Activated CD8-positive, alpha-beta memory T cell treated with anti-CD3 and anti-CD28 coated beads for 24 hours (primary cell): ENCODE data around the gene TLR1.
"Not testable (repeated sequence)": the region's sequence is repeated elsewhere in the genome, so short reads cannot be mapped to it uniquely, and the experiment has no call there.

ENCODE experiments used
- DNase-seq: peaks from one replicate; pipeline ENCODE4 v3.0.0-alpha.2; 2020

The TLR1 gene, protein sequence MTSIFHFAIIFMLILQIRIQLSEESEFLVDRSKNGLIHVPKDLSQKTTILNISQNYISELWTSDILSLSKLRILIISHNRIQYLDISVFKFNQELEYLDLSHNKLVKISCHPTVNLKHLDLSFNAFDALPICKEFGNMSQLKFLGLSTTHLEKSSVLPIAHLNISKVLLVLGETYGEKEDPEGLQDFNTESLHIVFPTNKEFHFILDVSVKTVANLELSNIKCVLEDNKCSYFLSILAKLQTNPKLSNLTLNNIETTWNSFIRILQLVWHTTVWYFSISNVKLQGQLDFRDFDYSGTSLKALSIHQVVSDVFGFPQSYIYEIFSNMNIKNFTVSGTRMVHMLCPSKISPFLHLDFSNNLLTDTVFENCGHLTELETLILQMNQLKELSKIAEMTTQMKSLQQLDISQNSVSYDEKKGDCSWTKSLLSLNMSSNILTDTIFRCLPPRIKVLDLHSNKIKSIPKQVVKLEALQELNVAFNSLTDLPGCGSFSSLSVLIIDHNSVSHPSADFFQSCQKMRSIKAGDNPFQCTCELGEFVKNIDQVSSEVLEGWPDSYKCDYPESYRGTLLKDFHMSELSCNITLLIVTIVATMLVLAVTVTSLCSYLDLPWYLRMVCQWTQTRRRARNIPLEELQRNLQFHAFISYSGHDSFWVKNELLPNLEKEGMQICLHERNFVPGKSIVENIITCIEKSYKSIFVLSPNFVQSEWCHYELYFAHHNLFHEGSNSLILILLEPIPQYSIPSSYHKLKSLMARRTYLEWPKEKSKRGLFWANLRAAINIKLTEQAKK

GRCh38 chr4:38804654-38805295 is at the start of gene TLR1:
TSS of gene TLR1 (minus strand) at chr4:38804791. CDS start at chr4:38798831, 5,960 bp downstream.
- no peak for DNase-seq

- no peak for DNase-seq
These were observed 41.4 kb upstream of the TLR1 start for GRCh38 chr4:38846015-38846414.

DNA sequence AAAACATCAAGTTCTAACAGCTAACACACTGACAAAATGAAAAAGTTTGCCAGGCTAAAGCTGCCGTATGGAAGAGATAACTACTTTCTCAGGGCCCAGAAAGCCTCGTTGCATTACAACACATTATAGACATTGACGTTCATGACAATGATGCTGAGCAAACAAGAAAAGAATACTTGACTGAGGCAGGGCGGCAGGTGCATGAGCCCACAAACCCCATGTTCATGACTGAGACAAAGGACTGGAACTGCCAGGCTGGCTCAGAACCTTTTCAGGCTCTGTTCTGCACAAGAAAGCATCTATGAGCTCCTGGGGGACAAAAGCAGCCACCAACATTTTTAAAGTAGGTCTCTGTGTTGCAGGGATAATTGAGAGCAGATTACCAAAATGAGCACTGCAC is 38.4 kb upstream of the TLR1 start:
- DNase-seq: no peak

DNA sequence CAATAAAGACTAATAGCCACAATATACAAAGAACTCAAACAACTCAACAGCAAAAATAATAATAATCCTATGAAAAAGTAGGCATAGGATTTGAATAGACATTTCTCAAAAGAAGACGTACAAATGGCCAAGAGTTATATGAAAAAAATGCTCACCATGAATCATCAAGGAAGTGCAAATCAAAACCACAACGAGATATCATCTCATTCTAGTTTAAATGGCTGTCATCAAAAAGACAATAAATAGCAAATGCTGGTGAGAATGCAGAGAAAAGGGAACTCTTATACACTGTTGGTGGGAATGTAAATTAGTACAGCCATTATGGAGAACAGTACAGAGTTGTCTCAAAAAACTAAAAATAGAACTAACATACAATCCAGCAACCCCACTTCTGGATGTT is 33.3 kb upstream of the TLR1 start:
- DNase-seq: no peak

DNA sequence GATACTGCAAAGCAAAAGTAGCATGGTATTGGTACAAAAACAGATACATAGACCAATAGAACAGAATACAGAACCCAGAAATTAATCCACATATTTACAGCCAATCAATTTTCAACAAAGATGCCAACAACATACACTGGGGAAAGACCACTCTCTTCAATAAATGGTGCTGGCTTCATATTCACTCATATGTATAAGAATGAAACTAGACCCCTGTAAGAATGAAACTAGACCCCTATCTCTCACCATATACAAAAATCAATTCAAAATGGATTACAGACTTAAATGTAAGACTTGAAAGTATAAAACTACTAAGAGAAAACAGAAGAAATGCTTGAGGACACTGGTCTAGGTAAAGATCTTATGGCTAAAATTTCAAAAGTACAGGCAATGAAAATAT is 32.7 kb upstream of the TLR1 start:
- DNase-seq: no peak

DNA sequence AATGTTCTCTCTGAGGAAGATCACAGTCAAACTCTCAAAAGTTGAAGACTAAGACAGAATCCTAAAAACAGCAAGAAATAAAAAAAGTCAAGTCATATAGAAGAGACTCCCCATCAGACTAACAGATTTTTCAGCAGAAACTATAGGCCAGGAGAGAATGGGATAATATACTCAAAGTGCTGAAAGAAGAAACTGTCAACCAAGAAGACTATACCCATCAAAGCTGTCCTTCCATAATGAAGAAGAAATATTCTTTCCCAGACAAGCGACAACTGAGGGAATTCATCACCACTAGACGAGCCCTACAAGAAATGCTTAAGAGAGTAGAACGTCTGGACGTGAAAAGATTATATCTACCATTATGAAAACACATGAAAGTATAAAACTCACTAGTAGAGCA is 30.0 kb upstream of the TLR1 start:
- no peak for DNase-seq

DNA sequence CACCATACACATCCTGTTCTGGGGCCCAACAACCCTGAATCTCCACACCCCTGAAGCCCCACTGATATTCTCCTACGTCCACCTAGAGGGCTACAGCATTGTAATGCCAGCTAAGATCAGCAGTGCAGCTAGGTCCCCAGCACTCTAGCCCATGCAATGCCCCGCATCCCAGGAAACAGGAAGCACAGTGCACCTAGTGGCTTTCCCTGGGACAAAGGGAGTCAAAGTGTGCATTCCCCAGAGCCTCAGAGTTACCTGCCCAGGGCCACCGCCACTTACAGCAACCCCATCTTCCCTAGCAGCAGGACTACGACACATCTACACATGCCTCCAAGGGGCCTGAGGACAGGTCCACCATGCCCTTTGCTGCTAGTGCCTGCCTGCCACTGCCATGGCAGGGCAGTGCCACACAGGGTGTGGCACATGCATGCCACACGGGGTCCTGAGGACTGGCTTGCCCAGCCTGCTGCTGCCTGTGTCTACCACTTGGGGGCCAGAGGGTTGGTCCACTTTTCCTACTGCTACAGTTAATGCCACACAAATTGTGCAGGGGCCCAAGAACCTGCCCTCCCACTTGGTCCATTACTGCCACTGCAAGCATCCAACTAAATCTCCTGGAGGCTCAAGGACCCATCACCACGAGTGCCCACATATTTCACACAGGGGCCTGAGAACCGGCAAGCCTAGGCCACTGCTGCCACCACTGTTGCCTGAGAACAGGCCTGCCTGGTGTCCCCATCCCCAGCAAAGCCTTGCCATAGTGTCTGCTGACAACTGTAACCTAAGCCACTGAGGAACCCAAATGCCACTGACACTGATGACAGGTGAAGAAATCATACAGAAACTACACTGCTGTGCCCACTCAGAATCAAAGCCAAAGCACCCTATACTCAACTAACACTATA is 28.3 kb upstream of the TLR1 start:
- DNase-seq: no peak

DNA sequence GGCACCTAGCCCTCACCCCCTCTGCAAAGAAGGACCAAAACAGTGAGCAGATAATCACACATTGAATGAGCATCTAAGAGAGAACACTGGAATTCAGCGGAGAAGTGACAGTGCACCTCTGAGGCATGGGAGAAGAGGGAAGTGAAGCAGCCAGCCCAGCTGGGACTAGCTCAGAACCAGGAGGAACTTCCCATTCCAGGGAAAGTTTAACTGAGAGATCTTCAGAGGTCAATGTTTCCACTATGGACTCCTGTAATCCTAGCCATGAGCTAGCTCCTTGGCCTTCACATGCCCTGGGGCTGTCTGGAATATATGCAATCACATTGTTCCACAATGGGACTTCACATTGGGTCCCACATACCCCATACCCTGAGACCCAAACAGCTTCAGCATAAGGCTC is 27.6 kb upstream of the TLR1 start:
- DNase-seq: no peak

- no peak for DNase-seq
These were observed 27.1 kb upstream of the TLR1 start for GRCh38 chr4:38831653-38832052.

DNA sequence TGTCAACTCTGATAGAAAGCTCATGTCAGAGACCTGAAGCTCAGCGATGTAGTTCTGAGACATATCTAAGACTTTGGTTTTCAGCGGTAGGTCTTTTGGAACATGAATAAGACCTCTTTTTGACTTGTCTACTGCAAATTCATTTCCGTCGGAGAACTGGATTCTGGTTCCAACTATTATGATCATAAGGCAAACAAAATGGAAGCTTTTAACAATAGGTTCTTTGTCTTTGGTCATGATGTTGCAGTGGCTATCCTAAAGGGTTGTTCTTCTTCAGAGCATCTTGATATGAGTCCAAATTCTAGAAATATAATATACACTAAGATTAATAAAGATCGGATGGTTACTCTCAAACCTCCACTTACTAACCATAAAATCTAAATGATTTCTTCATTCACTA is 24.6 kb upstream of the TLR1 start:
- no peak for DNase-seq

DNA sequence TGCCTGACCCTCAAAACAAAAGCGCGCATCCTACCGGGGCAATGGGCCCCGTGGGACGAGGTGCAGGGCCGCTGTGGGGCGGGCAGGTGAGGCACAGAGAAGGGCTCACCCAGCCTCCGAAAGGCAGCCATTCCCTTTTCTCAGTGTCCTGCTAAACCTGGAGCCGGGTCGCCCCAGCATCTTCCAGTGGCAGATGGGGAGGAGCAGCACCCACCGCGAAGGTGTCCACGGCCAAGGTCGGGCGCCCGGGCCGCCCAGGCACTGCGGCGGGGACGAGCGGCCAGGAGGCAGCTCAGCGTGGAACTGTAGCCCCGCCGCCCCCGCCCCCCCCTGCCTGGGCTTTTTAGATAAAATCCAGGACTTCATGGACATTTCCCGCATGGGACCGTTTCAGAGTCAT is 19.2 kb upstream of the TLR1 start:
- DNase-seq: no peak

DNA sequence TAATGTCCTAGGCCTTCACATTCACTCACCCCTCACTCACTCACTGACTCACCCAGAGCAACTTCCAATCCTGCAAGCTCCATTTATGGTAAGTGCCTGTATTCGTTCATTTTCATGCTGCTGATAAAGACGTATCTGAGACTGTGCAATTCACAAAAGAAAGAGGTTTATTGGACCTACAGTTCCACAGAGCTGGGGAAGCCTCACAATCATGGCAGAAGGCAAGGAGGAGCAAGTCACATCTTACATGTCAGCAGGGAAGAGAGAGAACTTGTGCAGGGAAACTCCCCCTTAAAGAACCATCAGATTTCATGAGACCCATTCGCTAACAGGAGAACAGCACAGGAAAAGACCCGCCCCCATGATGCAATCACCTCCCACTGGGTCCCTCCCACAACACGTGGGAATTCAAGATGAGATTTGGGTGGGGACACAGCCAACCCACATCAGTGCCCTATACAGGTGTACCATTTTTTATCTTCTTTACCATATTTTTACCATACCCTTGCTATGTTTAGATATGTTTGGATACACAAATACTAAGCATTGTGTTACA is 18.2 kb upstream of the TLR1 start:
- DNase-seq: no peak

- no peak for DNase-seq
These were observed 17.1 kb upstream of the TLR1 start for GRCh38 chr4:38821739-38822138.

DNA sequence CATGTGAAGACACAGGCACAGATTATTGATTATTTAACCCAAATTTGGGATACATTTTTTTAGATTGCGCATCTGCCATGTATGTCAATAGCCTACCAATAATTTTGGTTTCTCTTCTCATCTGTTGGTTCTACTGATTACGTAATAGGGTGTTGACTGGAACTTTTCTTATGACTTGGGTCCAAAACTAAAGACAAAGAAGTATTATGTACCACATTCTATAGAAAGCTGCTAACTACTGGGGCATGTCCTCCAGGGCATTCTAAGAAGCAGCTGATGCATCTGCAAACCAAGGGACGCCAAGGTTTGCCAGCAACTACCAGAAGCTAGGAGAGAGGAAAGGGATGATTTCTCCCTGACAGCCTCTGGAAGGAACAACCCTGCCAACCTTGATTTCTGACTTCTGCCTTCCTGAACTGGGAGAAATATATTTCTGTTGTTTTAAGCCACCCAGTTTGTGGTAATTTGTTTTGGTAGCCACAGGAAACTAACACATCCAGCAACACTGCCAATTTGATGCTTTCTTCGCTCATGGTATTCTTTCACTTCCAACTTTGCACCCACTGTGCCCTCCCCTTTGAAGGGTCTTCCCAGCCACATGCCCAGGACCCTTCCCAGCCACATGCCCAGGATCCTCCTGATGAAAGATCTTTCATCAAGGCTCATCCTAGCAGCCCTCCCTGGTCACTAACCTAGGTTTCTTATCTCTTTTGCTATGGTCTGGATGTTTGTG is 15.9 kb upstream of the TLR1 start:
- DNase-seq: no peak

- no peak for DNase-seq
These were observed 15.0 kb upstream of the TLR1 start for GRCh38 chr4:38819569-38819968.

DNA sequence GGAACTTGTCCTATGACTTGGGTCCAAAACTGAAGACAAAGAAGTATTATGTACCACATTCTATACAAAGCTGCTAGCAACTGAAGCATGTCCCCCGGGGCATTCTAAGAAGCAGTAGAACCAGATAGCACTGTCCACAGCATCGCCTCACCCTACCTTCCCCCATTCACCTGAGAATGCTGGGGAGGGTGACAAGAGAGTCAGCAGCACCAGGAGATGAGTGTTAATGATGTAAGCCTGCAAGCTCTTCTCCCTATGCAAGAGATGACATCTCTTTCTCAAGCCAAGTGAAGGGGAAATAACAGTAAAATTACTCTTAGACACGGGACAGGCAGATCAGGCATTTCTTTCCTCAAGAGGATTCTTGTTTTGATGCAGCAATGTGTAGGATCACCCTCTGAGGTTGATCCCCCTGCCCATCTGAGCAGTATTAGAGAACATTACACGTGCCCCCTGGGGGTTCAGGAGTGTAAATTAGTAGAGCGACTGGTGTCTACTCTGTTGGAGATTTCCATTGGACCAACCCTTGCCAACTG is 13.9 kb upstream of the TLR1 start:
- no peak for DNase-seq

DNA sequence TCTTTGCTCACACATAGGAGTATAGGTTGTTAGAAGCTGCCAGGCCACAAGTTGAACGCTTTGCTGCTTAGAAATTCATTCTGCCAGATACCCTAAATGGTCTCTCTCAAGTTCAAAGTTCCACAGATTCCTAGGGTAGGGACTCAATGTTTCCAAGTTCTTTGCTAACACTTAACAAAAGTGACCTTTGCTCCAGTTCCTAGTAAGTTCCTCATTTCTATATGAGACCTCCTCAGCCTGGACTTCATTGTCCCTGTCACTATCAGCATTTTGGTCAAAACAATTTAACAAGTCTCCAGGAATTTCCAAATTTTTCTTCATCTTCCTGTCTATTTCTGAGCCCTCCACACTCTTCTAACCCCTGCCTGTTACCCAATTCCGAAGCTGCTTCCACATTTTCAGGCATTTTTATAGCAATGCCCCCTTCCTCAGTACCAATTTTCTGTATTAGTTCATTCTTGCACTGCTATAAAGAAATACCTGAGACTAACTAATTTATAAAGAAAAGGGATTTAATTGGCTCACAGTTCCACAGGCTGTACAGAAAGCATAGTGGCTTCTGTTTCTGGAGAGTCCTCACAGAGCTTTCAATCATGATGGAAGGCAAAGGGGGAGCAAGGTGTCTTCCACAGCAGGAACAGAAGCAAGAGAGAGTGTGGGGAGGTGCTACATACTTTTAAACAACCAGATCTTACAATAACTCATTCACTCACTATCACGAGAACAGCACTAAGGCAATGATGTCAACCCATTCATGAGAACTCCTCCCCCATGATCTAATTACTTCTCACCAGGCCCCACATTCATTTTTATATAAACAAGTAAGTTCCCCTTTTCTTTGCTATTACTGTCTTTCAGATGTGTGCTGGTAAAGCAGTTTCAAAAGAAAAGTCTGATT is 11.5 kb upstream of the TLR1 start:
- DNase-seq: no peak

- no peak for DNase-seq
These were observed 9.8 kb upstream of the TLR1 start for GRCh38 chr4:38814386-38814785.

GRCh38 chr4:38811297-38811696 is 6.7 kb upstream of the TLR1 start:
- DNase-seq: no peak

- not testable (repeated sequence) for DNase-seq
These were observed 2.9 kb upstream of the TLR1 start for GRCh38 chr4:38807462-38807861.
